PC-9 (cell line): ENCODE measurements around the gene TMEM88.

Source experiments
- EZH2 ChIP-seq: fragments of 200-600 bp; sonication (generic); IDR thresholded peaks from 2 replicates; pipeline ENCODE4 v1.8.0; 2017; ENCODE audit warnings: antibody characterized with exemption, low read depth
- TF ChIP-seq, protein P1 (sequence below): fragments of 200-600 bp; sonication (generic); conservative IDR thresholded peaks from 2 replicates; pipeline ENCODE4 v1.6.1; 2017; ENCODE audit warnings: mixed run types, antibody characterized with exemption, mild to moderate bottlenecking, moderate library complexity

DNA sequence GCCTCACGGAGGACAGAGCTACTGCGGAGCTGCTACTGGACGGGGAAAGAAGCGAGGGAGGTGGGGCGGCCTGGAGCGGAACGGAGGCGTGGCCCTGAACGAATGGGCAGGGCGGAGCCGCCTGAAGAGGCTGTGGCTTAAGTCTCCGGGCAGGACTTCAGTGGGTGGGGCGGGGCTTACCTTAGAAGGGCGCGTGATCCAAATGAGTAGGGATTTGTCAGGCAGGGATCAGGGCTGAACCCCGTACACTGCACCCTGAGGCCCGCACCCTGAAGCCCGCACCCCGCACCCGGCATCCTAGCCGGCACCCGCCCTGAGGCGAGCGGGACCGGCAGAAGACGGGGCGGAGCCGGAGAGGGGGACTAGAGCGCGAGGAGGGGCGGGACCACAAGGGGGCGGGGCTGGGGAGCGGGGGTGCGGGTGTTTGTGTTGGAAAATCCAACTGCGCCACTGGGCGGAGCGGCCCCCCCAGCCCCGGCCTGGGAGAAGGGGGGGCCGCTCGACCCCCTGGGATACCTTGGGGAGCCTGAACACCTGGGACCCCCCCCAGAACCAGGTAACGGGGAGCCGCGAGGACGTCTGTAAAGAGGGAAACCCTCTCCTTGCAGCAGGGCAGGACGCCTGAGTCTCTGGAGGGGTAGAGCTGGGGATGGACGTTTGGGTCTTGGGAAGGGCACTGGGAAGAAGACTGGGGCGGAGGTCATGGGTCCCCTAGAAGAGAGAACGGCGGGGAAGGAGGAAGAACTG is 20.9 kb upstream of the TMEM88 start, which contains the start of gene KDM6B:
- TF ChIP-seq, protein P1, sequence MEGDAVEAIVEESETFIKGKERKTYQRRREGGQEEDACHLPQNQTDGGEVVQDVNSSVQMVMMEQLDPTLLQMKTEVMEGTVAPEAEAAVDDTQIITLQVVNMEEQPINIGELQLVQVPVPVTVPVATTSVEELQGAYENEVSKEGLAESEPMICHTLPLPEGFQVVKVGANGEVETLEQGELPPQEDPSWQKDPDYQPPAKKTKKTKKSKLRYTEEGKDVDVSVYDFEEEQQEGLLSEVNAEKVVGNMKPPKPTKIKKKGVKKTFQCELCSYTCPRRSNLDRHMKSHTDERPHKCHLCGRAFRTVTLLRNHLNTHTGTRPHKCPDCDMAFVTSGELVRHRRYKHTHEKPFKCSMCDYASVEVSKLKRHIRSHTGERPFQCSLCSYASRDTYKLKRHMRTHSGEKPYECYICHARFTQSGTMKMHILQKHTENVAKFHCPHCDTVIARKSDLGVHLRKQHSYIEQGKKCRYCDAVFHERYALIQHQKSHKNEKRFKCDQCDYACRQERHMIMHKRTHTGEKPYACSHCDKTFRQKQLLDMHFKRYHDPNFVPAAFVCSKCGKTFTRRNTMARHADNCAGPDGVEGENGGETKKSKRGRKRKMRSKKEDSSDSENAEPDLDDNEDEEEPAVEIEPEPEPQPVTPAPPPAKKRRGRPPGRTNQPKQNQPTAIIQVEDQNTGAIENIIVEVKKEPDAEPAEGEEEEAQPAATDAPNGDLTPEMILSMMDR: no peak
- TF ChIP-seq EZH2: no peak
